Mesenteric fat pad (tissue), 1 donor: ENCODE measurements around the gene ANKRD45. TPM values are rescaled to one million over a fixed set of nuclear protein-coding genes. Genes with fewer than 3 reads are reported as not detected.
"Not testable (repeated sequence)": the region's sequence is repeated elsewhere in the genome, so short reads cannot be mapped to it uniquely, and the experiment has no call there.

Experiments used
- DNase-seq: peaks from one replicate; pipeline ENCODE4 v3.0.0-alpha.2; 2020; ENCODE audit warnings: low spot score
- total RNA-seq: library from RNA; stranded (reverse); fragmentation: NEBNext Ultra II Directional; extraction: Animal tissue kit (Norgen Biotek cat#: 25700); gene quantifications from one replicate; pipeline ENCODE4 v1.2.1, GENCODE V29; 2021
- donor health status: DM: yes; HTN: yes; CAD: no.

ANKRD45 gene
- total RNA-seq, 1 donor from 2014 or later, result 0.29 TPM

DNA sequence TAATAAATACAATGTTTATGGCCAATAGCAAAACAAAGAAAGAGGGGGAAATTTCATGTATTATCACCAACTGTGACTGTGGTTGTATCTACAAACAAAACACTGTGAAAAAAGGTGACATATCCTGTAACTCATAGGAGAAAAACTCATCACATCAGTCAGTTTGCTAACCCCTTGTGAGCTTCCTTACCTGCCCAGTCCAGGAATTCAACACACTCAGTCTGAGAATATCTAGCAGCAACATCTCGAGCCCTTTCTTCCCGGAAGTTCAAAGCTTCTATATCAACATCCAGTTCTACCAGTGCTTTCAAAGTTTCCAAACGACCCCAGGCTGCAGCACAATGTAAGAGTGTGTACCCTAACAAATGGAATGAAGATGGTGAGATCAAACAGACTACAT, 23.0 kb downstream of the ANKRD45 start:
- no peak for DNase-seq

DNA sequence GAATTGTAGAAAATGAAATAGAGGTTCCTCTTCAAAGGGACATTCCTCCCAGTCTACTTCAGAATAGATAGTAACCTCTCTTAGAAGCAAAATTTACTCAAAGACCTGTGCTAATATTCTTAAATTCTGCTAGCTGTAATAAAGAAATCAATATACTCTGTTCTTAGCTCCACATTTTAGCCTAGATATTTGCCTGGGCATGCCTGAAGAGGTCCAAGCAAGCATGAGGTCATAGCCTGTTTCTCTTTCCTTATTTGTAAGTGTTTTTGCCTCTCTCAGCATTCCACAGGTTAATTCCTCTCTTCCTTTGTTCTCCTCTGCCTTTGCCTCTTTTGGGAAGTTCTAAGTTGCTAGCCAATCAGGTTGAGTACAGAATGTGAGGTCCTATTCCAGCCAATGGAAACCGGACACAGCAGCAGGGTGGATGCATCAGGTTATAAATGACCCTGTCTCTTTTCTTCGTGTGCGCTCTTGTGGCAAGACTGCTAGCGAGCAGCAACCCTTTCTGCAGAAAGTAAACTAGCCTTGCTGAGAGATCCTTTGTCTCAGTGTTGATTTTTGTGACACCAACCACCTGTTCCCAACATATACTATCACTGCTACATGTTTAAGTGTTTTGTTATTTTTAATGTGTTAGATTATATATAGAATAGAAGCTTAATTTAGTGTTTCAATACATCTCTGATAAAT, 27.1 kb downstream of the ANKRD45 start:
- DNase-seq, result not testable (repeated sequence)

DNA sequence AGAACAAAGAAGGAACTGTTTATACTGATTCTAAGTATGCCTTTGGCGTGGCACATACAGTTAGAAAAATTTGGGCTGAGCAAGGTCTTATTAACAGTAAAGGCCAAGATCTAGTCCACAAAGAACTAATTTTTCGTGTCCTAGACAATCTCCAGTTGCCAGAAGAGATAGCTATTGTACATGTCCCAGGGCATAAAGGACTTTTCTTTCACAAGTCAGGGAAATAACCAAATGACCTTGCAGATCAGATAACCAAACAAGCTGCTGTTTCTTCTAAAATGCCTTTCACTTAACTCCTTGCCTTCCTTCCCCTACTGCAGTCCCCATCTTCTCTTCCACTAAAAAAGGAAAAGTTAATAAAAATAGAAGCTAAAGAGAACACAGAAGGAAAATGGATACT, 30.5 kb downstream of the ANKRD45 start:
- DNase-seq, result no peak

- no peak for DNase-seq
These were observed 31.3 kb downstream of the ANKRD45 start for GRCh38 chr1:173638043-173639021.

GRCh38 chr1:173637236-173638042, 32.2 kb downstream of the ANKRD45 start:
- not testable (repeated sequence) for DNase-seq

- DNase-seq, result no peak
These were observed 34.5 kb downstream of the ANKRD45 start, which contains the start of gene TEX50 for GRCh38 chr1:173635116-173635515. TSS of gene TEX50 (plus strand) at chr1:173635338. CDS start at chr1:173635522, 184 bp downstream.

GRCh38 chr1:173628888-173629287, 40.8 kb downstream of the ANKRD45 start:
- DNase-seq, result no peak

GRCh38 chr1:173627269-173627668, 42.4 kb downstream of the ANKRD45 start:
- DNase-seq, result no peak

DNA sequence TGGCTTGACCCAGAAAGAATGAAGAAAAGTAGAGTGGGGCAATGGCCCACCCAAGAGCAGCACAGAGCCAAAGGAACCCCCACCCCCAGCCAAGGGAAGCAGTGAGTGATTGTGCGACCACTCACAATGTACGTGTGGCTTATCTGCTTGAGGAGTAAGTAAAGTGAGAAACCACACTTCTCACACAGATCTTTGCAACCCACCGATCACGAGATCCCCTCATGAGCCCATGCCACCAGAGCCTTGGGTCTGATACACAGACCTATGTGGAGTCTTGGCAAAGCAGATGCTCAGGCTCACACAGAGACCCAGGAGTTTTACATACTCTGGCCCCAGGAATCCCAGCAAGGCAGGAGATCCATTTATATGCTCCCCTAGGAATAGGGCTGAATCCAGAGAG, 52.8 kb downstream of the ANKRD45 start:
- no peak for DNase-seq

DNA sequence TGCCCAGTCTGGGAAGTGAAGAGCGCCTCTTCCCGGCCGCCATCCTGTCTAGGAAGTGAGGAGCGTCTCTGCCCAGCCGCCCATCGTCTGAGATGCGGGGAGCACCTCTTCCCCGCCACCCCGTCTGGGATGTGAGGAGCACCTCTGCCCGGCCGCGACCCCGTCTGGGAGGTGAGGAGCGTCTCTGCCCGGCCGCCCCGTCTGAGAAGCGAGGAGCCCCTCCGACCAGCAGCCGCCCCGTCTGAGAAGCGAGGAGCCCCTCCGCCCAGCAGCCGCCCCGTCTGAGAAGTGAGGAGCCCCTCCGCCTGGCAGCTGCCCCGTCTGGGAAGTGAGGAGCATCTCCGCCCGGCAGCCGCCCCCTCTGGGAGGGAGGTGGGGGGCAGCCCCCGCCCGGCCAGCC, 56.6 kb downstream of the ANKRD45 start:
- not testable (repeated sequence) for DNase-seq

DNA sequence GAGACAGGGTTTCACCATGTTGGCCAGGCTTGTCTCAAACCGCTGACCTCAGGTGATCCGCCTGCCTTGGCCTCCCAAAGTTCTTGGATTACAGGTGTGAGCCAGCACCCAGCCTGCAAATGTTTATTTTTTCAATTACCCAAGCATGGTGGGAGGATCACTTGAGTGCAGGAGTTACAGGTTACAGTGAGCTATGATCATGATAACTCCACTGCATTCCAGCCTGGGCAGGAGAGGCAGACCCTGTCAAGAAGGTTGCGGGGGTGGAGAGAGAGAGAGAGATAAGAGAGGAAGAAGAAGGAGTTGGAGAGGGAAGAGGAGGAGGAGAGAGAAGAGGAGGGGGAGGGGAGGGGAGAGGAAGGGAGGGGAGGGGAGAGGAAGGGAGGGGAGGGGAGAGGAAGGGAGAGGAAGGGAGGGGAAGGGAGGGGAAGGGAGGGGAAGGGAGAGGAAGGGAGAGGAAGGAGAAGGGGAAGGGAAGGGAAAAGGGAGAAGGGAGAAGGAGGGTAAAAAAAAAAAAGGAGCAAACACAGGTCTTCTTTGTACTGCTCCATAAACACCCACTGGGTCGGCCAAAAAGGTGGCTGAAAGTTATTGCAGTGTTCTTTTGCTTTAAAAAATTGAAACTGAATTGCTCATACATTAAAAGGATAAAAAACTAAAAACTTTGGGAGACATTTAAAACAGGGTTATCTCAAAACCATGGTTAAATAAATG, 61.0 kb downstream of the ANKRD45 start:
- DNase-seq, result no peak

GRCh38 chr1:173603056-173603591, 66.5 kb downstream of the ANKRD45 start, which contains the start of gene SLC9C2:
TSS of gene SLC9C2 (minus strand) at chr1:173603072. CDS start at chr1:173601776, 1,296 bp downstream.
- no peak for DNase-seq

DNA sequence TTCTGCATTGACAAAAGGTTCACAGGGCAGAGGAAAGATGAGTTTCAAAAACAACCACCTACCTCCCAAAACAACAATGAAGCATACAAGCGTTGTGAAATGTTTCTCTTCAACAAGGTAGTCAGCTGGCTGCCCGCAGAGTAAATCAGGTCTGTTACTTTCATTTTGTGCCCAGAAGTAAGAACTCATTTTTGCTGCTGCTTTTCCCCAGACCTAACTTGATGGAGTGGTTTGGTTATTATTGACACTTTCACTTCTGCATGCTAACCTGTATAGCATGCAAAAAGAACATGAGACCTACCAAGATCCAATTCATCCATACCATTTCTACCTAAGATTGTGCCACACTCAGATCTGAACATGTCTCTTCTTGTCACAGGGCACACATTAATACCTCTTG, 68.1 kb downstream of the ANKRD45 start:
- DNase-seq, result no peak

GRCh38 chr1:173596097-173596825, 73.4 kb downstream of the ANKRD45 start:
- no peak for DNase-seq

- not testable (repeated sequence) for DNase-seq
These were observed 78.5 kb downstream of the ANKRD45 start for GRCh38 chr1:173591138-173591537.

DNA sequence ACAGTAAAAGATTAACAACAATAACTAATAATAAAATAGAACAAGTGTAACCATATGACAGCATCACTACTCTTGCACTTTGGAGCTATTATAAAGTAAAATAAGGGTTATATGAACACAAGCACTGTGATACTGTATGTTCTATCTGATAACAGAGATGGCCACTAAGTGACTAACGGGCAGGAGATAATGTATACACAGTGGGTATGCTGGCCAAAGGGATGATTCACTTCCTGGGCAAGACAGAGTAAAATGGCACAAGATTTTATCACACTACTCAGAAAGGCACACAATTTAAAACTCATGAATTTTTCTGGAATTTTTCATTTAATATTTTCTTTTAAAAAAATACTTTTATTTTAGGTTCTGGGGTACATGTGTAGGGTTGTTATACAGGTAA, 79.1 kb downstream of the ANKRD45 start:
- DNase-seq, result no peak

GRCh38 chr1:173581383-173582079, 88.1 kb downstream of the ANKRD45 start:
- DNase-seq, result no peak

- no peak for DNase-seq
These were observed 89.0 kb downstream of the ANKRD45 start for GRCh38 chr1:173580658-173581057.

DNA sequence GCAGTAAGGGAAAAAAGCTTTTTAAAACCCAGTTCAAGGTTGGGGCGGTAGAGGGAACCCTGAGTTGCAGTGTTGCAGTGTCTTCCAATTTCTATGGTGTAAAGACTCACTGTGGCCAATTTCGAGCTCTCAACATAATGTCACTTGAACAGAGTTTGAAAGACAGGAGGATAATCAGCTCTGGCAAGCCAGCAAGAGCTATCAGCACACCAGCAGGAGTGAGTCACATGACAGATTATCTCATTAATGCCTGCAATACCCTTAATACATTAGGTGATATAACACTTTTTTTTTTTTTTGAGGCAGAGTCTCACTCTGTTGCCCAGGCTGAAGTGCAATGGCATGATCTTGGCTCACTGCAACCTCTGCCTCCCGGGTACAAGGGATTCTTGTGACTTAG, 89.6 kb downstream of the ANKRD45 start:
- no peak for DNase-seq
